Aorta (tissue), 5 donors: ENCODE measurements around the gene TLE4. TPM values are rescaled to one million over a fixed set of nuclear protein-coding genes. Genes with fewer than 3 reads are reported as not detected.
A peak's percentile ranks its signal among the peaks of the same experiment; 100 is the strongest.

ENCODE experiments used
- ATAC-seq: fragments of 200-7000 bp; cut with Tn5 transposase; one replicate; pipeline ENCODE4 v1.9.1; 2022; ENCODE audit warnings: moderate library complexity; ENCODE audit not compliant: low FRiP score
- DNase-seq, 2 donors: peaks; one replicate each; pipeline ENCODE4 v3.0.0-alpha.2; 2020
- H3K27ac ChIP-seq, 2 donors: one replicate each; pipeline ENCODE4 v1.5.1; 2013; ENCODE audit warnings: low read length in 2 of 2, mild to moderate bottlenecking in 2 of 2, moderate library complexity in 2 of 2, control low read depth in 1 of 2, inconsistent platforms in 1 of 2, low read depth in 1 of 2
- H3K27me3 ChIP-seq, 2 donors: one replicate each; pipeline ENCODE4 v1.6.1; 2013; ENCODE audit warnings: control low read depth in 1 of 2, low read length in 1 of 2, mild to moderate bottlenecking in 1 of 2, moderate library complexity in 1 of 2; ENCODE audit not compliant: insufficient read depth in 2 of 2, control insufficient read depth in 1 of 2
- H3K36me3 ChIP-seq, 2 donors: one replicate each; pipeline ENCODE4 v1.6.1; 2013; ENCODE audit warnings: control low read depth in 1 of 2, low read length in 1 of 2, mild to moderate bottlenecking in 1 of 2; ENCODE audit not compliant: insufficient read depth in 2 of 2, control insufficient read depth in 1 of 2
- H3K4me1 ChIP-seq, 2 donors: one replicate each; pipeline ENCODE4 v1.6.1; 2013; ENCODE audit warnings: low read length in 2 of 2, control low read depth in 1 of 2, mild to moderate bottlenecking in 1 of 2, moderate library complexity in 1 of 2; ENCODE audit not compliant: insufficient read depth in 2 of 2, control insufficient read depth in 1 of 2
- H3K4me3 ChIP-seq, 2 donors: one replicate each; pipeline ENCODE4 v1.5.1; 2013; ENCODE audit warnings: low read length in 2 of 2, control low read depth in 1 of 2, mild to moderate bottlenecking in 1 of 2
- H3K9me3 ChIP-seq: one replicate; pipeline ENCODE4 v1.6.1; 2013; ENCODE audit warnings: mild to moderate bottlenecking, low read length; ENCODE audit not compliant: control insufficient read depth
- WGBS, 2 donors: extraction: QIAGEN DNeasy Blood & Tissue Kit; methylation state at CpG; one replicate each; pipeline ENCODE4 v1.1.7; 2013; 5-methylcytosine and 5-hydroxymethylcytosine counted together
- intact Hi-C, 2 donors: fragments of 100-400 bp; cut with DNase I; formaldehyde crosslinking; loops; one replicate each; pipeline versions ENCODE4 v1.14.2 to v1.15.0; 2022
- polyA plus RNA-seq, 2 donors: library from polyadenylated mRNA; stranded (reverse); fragments of 200-250 nt; gene quantifications; one replicate each; pipeline ENCODE4 v1.2.3, GENCODE V29; 2013
- total RNA-seq, 2 donors: library from RNA; stranded (reverse); fragmentation: NEBNext Ultra II Directional; extraction: Animal tissue kit (Norgen Biotek cat#: 25700); gene quantifications; one replicate each; pipeline ENCODE4 v1.2.1, GENCODE V29; 2021
- donor health status: healthy with polysubstance abuse.
- donor health status: Bipolar disorder and iron deficiency.
- donor health status: DM: no; HTN: no; CAD: no.
- donor health status: DM: no; HTN: no; CAD: no.
- donor health status: DM: yes; HTN: yes; CAD: no.

Gene TLE4
- total and polyA plus RNA-seq, 4 donors = 6.0 to 38.3 (median 22.3) TPM

DNA sequence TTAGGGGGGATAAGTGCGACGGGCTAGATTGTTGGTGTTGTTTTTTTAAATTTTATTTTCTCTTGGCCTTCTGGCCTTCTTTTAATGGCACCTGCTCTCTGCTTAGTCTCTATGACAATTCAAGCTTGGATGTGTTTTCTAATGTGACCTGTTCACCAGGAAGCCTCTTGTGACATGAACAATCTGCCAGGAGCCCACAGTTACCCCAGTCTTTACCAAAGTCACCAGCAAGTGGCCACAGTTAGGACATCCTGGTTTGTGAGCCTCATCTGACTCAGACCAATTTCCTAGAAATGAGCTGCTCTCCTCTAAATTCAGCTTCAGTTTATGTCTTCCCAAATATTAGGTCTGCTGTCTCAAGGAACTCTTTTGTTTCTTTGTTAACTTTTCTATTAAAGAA is 135.8 kb downstream of the TLE4 start:
- WGBS, 2 donors = 97 to 98% methylated on average over 2 of the region's 2 CpGs
- intact Hi-C loops = no loop called here
- H3K9me3 ChIP-seq = no peaks in the 10 kb centered on the region
- DNase-seq (no peak), ATAC-seq (no peak)
- H3K36me3 ChIP-seq = peaks cover 0 to 6% of the 10 kb centered on the region in 2 donors
- no peaks in the 10 kb centered on the region for H3K27me3 ChIP-seq
- H3K4me1 ChIP-seq = no peaks in the 10 kb centered on the region
- H3K27ac ChIP-seq = no peak overlapping the region
- no peak overlapping the region for H3K4me3 ChIP-seq

DNA sequence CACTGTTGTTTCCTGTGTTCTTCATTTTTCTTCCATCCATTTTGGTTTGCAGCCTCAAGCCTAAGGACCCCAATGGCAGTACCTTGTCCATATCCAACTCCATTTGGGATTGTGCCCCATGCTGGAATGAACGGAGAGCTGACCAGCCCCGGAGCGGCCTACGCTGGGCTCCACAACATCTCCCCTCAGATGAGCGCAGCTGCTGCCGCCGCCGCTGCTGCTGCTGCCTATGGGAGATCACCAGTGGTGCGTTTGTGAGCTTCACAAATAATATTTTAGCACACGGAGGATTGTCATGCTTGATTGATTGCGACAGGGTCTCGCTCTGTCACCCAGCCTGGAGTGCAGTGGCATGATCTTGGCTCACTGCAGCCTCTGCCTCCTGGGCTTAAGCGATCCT is 136.8 kb downstream of the TLE4 start:
- ATAC-seq (no peak), DNase-seq (no peak)
- intact Hi-C loops = no loop called here
- 94 to 96% methylated on average over 13 of the region's 13 CpGs for WGBS, 2 donors
- no peak overlapping the region for H3K27ac ChIP-seq
- no peak overlapping the region for H3K4me3 ChIP-seq
- H3K4me1 ChIP-seq = no peaks in the 10 kb centered on the region
- H3K27me3 ChIP-seq = no peaks in the 10 kb centered on the region
- H3K36me3 ChIP-seq = peaks cover 0 to 8% of the 10 kb centered on the region in 2 donors
- no peaks in the 10 kb centered on the region for H3K9me3 ChIP-seq

- no peak overlapping the region for H3K27ac ChIP-seq
- H3K36me3 ChIP-seq = peaks cover 0 to 8% of the 10 kb centered on the region in 2 donors
- H3K4me1 ChIP-seq = no peaks in the 10 kb centered on the region
- WGBS, 2 donors = 92% methylated on average over 7 of the region's 7 CpGs
- no peak overlapping the region for H3K4me3 ChIP-seq
- intact Hi-C loops = no loop called here
- no peak for DNase-seq
- no peaks in the 10 kb centered on the region for H3K9me3 ChIP-seq
- no peak for ATAC-seq
- H3K27me3 ChIP-seq = no peaks in the 10 kb centered on the region
These were observed 138.2 kb downstream of the TLE4 start for GRCh38 chr9:79709743-79710674.

DNA sequence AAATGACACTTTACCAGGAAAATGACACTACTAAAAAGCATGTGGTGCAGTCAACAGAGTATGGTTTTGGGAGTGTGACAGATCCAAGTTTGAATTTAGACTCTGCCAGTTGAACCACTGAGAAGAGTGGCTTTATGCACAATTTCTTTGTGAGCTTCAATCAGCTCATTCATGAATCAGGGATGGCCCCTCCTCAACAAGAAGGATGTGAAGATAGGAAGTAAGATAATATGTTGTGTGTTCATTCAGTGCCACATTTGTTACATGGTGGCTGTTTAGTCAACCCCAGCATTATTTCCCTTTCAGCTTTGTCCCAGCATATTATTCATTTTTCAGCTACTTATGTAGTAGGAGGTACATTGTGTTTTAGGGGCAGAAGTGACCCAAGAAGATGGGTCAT is 140.1 kb downstream of the TLE4 start:
- Histone ChIP-seq H3K27ac (no peak overlapping the region), H3K27me3 (no peaks in the 10 kb centered on the region), H3K36me3 (peaks cover 0 to 11% of the 10 kb centered on the region in 2 donors), H3K4me1 (no peaks in the 10 kb centered on the region), H3K4me3 (no peak overlapping the region), H3K9me3 (no peaks in the 10 kb centered on the region)
- no peak for DNase-seq
- intact Hi-C loops = no loop called here
- no peak for ATAC-seq

DNA sequence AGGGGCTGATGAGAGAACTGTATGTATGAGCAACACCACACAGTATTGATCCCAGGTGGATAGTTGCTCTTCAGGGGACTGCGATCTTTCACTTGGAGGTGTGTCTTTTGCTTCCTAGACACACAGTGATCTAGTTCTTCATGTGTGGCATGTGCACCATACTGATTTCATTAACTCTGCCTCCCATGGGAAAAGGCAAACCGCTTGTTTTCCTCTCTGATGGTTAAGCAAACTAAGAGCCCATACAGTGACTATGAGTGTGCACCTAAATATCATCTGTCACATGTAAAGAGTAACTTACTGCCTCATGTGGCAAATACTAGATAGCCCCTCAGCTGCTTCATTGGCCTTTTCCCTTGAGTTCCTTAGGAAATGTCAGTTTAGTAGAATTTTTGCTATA is 147.3 kb downstream of the TLE4 start:
- DNase-seq = no peak
- Histone ChIP-seq H3K4me1 (no peaks in the 10 kb centered on the region), H3K27ac (no peak overlapping the region), H3K9me3 (peaks cover 1% of the 10 kb centered on the region), H3K4me3 (no peak overlapping the region), H3K27me3 (no peaks in the 10 kb centered on the region), H3K36me3 (peaks cover 3 to 20% of the 10 kb centered on the region in 2 donors)
- 81 to 94% methylated on average over 2 of the region's 2 CpGs for WGBS, 2 donors
- ATAC-seq = no peak
- intact Hi-C loops = no loop called here

DNA sequence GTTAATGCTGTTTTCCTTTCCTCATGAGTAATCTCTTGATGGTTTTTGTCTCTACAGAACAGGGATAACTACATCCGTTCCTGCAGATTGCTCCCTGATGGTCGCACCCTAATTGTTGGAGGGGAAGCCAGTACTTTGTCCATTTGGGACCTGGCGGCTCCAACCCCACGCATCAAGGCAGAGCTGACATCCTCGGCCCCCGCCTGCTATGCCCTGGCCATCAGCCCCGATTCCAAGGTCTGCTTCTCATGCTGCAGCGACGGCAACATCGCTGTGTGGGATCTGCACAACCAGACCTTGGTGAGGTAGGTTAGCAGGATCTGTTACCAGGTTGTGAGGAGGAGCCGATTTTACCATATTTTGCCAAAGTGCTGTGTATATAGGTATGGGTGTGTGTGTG is 148.2 kb downstream of the TLE4 start:
- H3K27ac ChIP-seq = no peak overlapping the region
- DNase-seq (no peak), ATAC-seq (no peak)
- H3K36me3 ChIP-seq = peaks cover 3 to 23% of the 10 kb centered on the region in 2 donors
- WGBS, 2 donors = 96 to 97% methylated on average over 11 of the region's 11 CpGs
- no peaks in the 10 kb centered on the region for H3K4me1 ChIP-seq
- peaks cover 1% of the 10 kb centered on the region for H3K9me3 ChIP-seq
- no peak overlapping the region for H3K4me3 ChIP-seq
- no peaks in the 10 kb centered on the region for H3K27me3 ChIP-seq
- intact Hi-C loops = no loop called here

DNA sequence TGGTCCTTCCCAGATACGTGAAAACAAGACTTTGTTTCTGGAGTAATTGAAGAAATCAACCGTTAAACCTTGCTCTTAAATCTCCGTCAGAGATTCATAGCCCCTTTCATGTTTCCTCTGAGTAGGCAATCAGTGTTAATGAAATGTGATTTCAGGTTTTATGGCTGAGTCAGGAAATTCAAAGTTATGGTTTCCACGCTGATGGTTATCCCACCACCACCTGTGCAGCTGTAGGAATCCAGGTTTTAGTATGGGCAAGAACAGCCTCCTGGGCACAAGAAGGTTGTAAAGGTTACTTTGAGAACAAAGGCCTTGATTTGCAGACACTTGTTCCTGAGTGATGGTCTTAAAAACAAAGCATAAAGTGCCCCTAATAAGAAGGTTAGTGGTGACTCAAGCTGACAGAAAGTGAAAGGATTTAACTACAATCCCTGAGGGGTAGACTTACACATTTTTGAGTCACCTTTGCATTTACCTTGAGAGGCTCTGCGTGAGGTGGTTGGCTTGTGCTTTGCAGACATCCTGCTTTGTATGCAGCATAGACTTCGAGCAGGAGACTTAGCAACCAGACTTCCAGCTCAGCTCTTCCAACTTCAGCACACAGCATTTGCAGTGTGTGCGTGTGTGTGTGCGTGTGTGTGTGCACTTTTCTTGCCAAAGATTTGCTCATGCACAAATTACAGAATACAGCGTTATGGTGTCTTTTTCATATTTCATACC is 159.6 kb downstream of the TLE4 start:
- Histone ChIP-seq H3K27ac (no peak overlapping the region), H3K36me3 (no peaks in the 10 kb centered on the region), H3K4me3 (no peak overlapping the region), H3K4me1 (no peaks in the 10 kb centered on the region), H3K9me3 (no peaks in the 10 kb centered on the region), H3K27me3 (no peaks in the 10 kb centered on the region)
- 87 to 89% methylated on average over 9 of the region's 9 CpGs for WGBS, 2 donors
- DNase-seq (no peak), ATAC-seq (no peak)
- intact Hi-C loops = no loop called here

- intact Hi-C loops = no loop called here
- Histone ChIP-seq H3K4me1 (no peaks in the 10 kb centered on the region), H3K27ac (no peak overlapping the region), H3K27me3 (no peaks in the 10 kb centered on the region), H3K36me3 (no peaks in the 10 kb centered on the region), H3K9me3 (no peaks in the 10 kb centered on the region), H3K4me3 (no peak overlapping the region)
- DNase-seq = no peak
- 59 to 69% methylated on average over 3 of the region's 3 CpGs for WGBS, 2 donors
- ATAC-seq = peak; percentile 72
These were observed 163.4 kb downstream of the TLE4 start for GRCh38 chr9:79735023-79735779.
